Fibroblast of mammary gland (primary cell): ENCODE results near the gene TGFA.

ENCODE experiments used
- DNase-seq: peaks from one replicate; pipeline ENCODE4 v3.0.0-alpha.2; 2010; ENCODE audit warnings: low read depth
- H3K4me3 ChIP-seq: 2 replicates; pipeline ENCODE4 v1.5.1; 2011; ENCODE audit warnings: low read depth, mild to moderate bottlenecking, low read length, moderate library complexity; ENCODE audit not compliant: control insufficient read depth
- CTCF ChIP-seq: conservative IDR thresholded peaks from 2 replicates; pipeline ENCODE4 v1.5.1; 2011; ENCODE audit warnings: low read depth, low read length, inconsistent platforms; ENCODE audit not compliant: control insufficient read depth, insufficient read depth

Gene TGFA

GRCh38 chr2:70473101-70473722 lies 80.4 kb downstream of the TGFA start:
- H3K4me3 ChIP-seq = no peak overlapping the region
- DNase-seq = no peak
- TF ChIP-seq CTCF = no peak

GRCh38 chr2:70472221-70472890 lies 81.3 kb downstream of the TGFA start:
- no peak for DNase-seq
- TF ChIP-seq CTCF = no peak
- no peak overlapping the region for H3K4me3 ChIP-seq

- no peak overlapping the region for H3K4me3 ChIP-seq
- no peak for DNase-seq
- TF ChIP-seq CTCF = no peak
These were observed 82.5 kb downstream of the TGFA start for GRCh38 chr2:70471129-70471528.

GRCh38 chr2:70469961-70470360 lies 83.7 kb downstream of the TGFA start:
- no peak overlapping the region for H3K4me3 ChIP-seq
- no peak for TF ChIP-seq CTCF
- no peak for DNase-seq

DNA sequence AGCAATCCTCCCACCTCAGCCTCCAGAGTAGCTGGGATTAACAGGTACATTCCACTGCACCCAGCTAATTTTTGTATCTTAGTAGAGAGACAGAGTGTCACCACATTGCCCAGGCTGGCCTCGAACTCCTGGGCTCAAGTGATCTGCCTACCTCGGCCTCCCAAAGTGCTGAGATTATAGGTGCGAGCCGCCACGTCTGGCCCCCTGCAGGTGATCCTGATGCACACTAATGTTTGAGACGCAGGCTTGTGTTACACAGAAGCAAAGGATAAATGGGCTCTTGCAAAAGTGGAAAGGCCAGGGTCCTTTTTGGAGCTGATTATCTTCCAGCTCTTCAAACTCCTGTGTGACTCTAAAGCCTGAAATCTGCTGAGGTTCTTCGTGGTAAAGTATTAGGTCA lies 84.2 kb downstream of the TGFA start:
- TF ChIP-seq CTCF = no peak
- no peak for DNase-seq
- H3K4me3 ChIP-seq = no peak overlapping the region

- no peak for TF ChIP-seq CTCF
These were observed 84.7 kb downstream of the TGFA start for GRCh38 chr2:70468878-70469277.

More at GRCh38 chr2:70468878-70469277, 84.7 kb downstream of the TGFA start:
- DNase-seq = no peak
- H3K4me3 ChIP-seq = no peak overlapping the region
